HepG2 (cell line): ENCODE data around the gene SLC2A8. TPM values are rescaled to one million over a fixed set of nuclear protein-coding genes. Genes with fewer than 3 reads are reported as not detected.

Experiments
- AKAP8 ChIP-seq: sonication (generic); formaldehyde crosslinking; IDR thresholded peaks from 2 replicates; pipeline ENCODE4 v1.5.1; 2020; ENCODE audit warnings: mild to moderate bottlenecking, missing genetic modification reagents
- ATF2 ChIP-seq: sonication (generic); formaldehyde crosslinking; IDR thresholded peaks from 2 replicates; pipeline ENCODE4 v1.4.0; 2020; ENCODE audit warnings: missing genetic modification reagents
- BRCA1 ChIP-seq: sonication (generic); formaldehyde crosslinking; IDR thresholded peaks from 2 replicates; pipeline ENCODE4 v1.4.0; 2020; ENCODE audit warnings: missing genetic modification reagents
- CBFB ChIP-seq: sonication (generic); formaldehyde crosslinking; IDR thresholded peaks from 2 replicates; pipeline ENCODE4 v1.4.0; 2020; ENCODE audit warnings: missing genetic modification reagents
- CC2D1A ChIP-seq: sonication (generic); formaldehyde crosslinking; IDR thresholded peaks from 2 replicates; pipeline ENCODE4 v1.8.1; 2023; ENCODE audit warnings: mild to moderate bottlenecking, missing genetic modification reagents
- EED ChIP-seq: sonication (generic); formaldehyde crosslinking; IDR thresholded peaks from 2 replicates; pipeline ENCODE4 v1.5.0; 2020; ENCODE audit warnings: mild to moderate bottlenecking, missing genetic modification reagents
- HDAC6 ChIP-seq: fragments of 200-600 bp; sonication (generic); IDR thresholded peaks from 2 replicates; pipeline ENCODE4 v1.7.0; 2017; ENCODE audit warnings: mild to moderate bottlenecking, antibody characterized with exemption, low read length, low read depth
- HNRNPK ChIP-seq: fragments of 200-400 bp; formaldehyde crosslinking; IDR thresholded peaks from 2 replicates; pipeline ENCODE4 v1.6.1; 2018; ENCODE audit warnings: low read length, low read depth, moderate library complexity, mild to moderate bottlenecking; ENCODE audit not compliant: poor library complexity, severe bottlenecking
- JUN ChIP-seq: sonication (generic); formaldehyde crosslinking; IDR thresholded peaks from 2 replicates; pipeline ENCODE4 v1.4.0; 2020; ENCODE audit warnings: mild to moderate bottlenecking, missing genetic modification reagents
- MXD1 ChIP-seq: sonication (generic); formaldehyde crosslinking; IDR thresholded peaks from 2 replicates; pipeline ENCODE4 v1.4.0; 2020; ENCODE audit warnings: mild to moderate bottlenecking, missing genetic modification reagents
- RBAK ChIP-seq: sonication (generic); formaldehyde crosslinking; IDR thresholded peaks from 2 replicates; pipeline ENCODE4 v1.5.1; 2020; ENCODE audit warnings: mild to moderate bottlenecking, missing genetic modification reagents
- RBM22 ChIP-seq: fragments of 200-400 bp; formaldehyde crosslinking; optimal IDR thresholded peaks from 2 replicates; pipeline ENCODE3; 2017; ENCODE audit warnings: mild to moderate bottlenecking, low read length, moderate library complexity
- SNAPC4 ChIP-seq: sonication (generic); formaldehyde crosslinking; IDR thresholded peaks from 2 replicates; pipeline ENCODE4 v1.4.0; 2020; ENCODE audit warnings: mild to moderate bottlenecking, missing genetic modification reagents
- ZBTB46 ChIP-seq: sonication (generic); formaldehyde crosslinking; IDR thresholded peaks from 2 replicates; pipeline ENCODE4 v1.4.0; 2020; ENCODE audit warnings: mild to moderate bottlenecking, missing genetic modification reagents, borderline replicate concordance
- ZFP37 ChIP-seq: sonication (generic); formaldehyde crosslinking; IDR thresholded peaks from 2 replicates; pipeline ENCODE4 v1.4.0; 2020; ENCODE audit warnings: missing genetic modification reagents, borderline replicate concordance
- ZFP82 ChIP-seq: sonication (generic); formaldehyde crosslinking; IDR thresholded peaks from 2 replicates; pipeline ENCODE4 v1.5.1; 2020; ENCODE audit warnings: mild to moderate bottlenecking, missing genetic modification reagents, borderline replicate concordance
- ZMAT3 ChIP-seq: sonication (generic); formaldehyde crosslinking; conservative IDR thresholded peaks from 2 replicates; pipeline ENCODE4 v1.7.0; 2021; ENCODE audit warnings: missing genetic modification reagents
- ZNF691 ChIP-seq: sonication (generic); formaldehyde crosslinking; IDR thresholded peaks from 2 replicates; pipeline ENCODE4 v1.4.0; 2020; ENCODE audit warnings: missing genetic modification reagents, low read depth, mild to moderate bottlenecking, borderline replicate concordance
- ZNF709 ChIP-seq: sonication (generic); formaldehyde crosslinking; IDR thresholded peaks from 2 replicates; pipeline ENCODE4 v1.5.0; 2020; ENCODE audit warnings: mild to moderate bottlenecking, missing genetic modification reagents
- ZNF749 ChIP-seq: sonication (generic); formaldehyde crosslinking; IDR thresholded peaks from 2 replicates; pipeline ENCODE4 v1.8.0; 2022; ENCODE audit warnings: mild to moderate bottlenecking, missing genetic modification reagents, moderate library complexity, borderline replicate concordance
- ZNF75D ChIP-seq: sonication (generic); formaldehyde crosslinking; IDR thresholded peaks from 2 replicates; pipeline ENCODE4 v1.8.1; 2023; ENCODE audit warnings: missing genetic modification reagents, mild to moderate bottlenecking, borderline replicate concordance
- polyA plus RNA-seq, 8 experiments: library from polyadenylated mRNA; depleted of rRNA in 3 of 8; stranded (reverse) in 7 of 8; unstranded in 1 of 8; fragments of >200 nt; fragmentation: Illumina TruSeq in 4 of 8; extraction: Trizol in 4 of 8; gene quantifications; 2 replicates each; pipeline versions ENCODE4 v1.2.1 to v1.2.3, GENCODE V29; 2011 to 2016; ENCODE audit warnings: low read depth in 4 of 8, missing spikeins in 1 of 8, mixed read lengths in 1 of 8; ENCODE audit not compliant: insufficient read depth in 1 of 8
- total RNA-seq, 5 experiments: library from RNA; depleted of rRNA; stranded (reverse); fragments of >200 nt; fragmentation: Illumina TruSeq; extraction: Trizol; gene quantifications; 2 replicates each; pipeline ENCODE4 v1.2.3, GENCODE V29; 2016; ENCODE audit warnings: low read depth in 1 of 5

The SLC2A8 gene
- total and polyA plus RNA-seq, 2 of the 13 experiments (the other 11 are each of a cell fraction or from before 2014, with no cell fraction given), result 22.6 to 48.6 TPM

- TF ChIP-seq ATF2 (CRISPR knock-in tag) (no peak), ZNF749 (CRISPR knock-in tag) (no peak), JUN (CRISPR knock-in tag) (no peak), CBFB (no peak), HDAC6 (no peak), HNRNPK (no peak), AKAP8 (no peak), CC2D1A (CRISPR knock-in tag) (no peak), MXD1 (peak; percentile 58; the same call in 1 of the 2 replicates), RBAK (CRISPR knock-in tag) (no peak), ZBTB46 (no peak), SNAPC4 (no peak), ZNF75D (CRISPR knock-in tag) (no peak), ZMAT3 (CRISPR knock-in tag) (0 out of 2 replicates have a peak, but pooled peaks have one; percentile 29), ZFP37 (CRISPR knock-in tag) (no peak), RBM22 (no peak), ZNF709 (CRISPR knock-in tag) (no peak), ZFP82 (CRISPR knock-in tag) (no peak), ZNF691 (CRISPR knock-in tag) (no peak), BRCA1 (CRISPR knock-in tag) (no peak), EED (CRISPR knock-in tag) (no peak)
Measured at GRCh38 chr9:127397646-127398274, 791 bp downstream of the SLC2A8 start (continued).
